Stimulated activated CD4-positive, alpha-beta T cell treated with anti-CD3 and anti-CD28 coated beads, Interleukin-1b, Interleukin-23, amount 100 ng/mL, for 48 hours (primary cell): ENCODE measurements around the gene DACT1.

Experiments
- DNase-seq: peaks from one replicate; pipeline ENCODE4 v3.0.0-alpha.2; 2020

The DACT1 gene

GRCh38 chr14:58668848-58669480, 31.2 kb downstream of the DACT1 start:
- DNase-seq: no peak

GRCh38 chr14:58669556-58670200, 31.9 kb downstream of the DACT1 start:
- DNase-seq: no peak

GRCh38 chr14:58671024-58671423, 33.3 kb downstream of the DACT1 start:
- no peak for DNase-seq

GRCh38 chr14:58671436-58671835, 33.7 kb downstream of the DACT1 start:
- no peak for DNase-seq

- no peak for DNase-seq
Measured at GRCh38 chr14:58673722-58674121, 36.0 kb downstream of the DACT1 start.

- no peak for DNase-seq
Measured at GRCh38 chr14:58677001-58677400, 39.2 kb downstream of the DACT1 start.

GRCh38 chr14:58677517-58677916, 39.8 kb downstream of the DACT1 start:
- DNase-seq: no peak

- no peak for DNase-seq
Measured at GRCh38 chr14:58677996-58678395, 40.2 kb downstream of the DACT1 start.

GRCh38 chr14:58680698-58681097, 42.9 kb downstream of the DACT1 start:
- no peak for DNase-seq

- no peak for DNase-seq
Measured at GRCh38 chr14:58687232-58687795, 49.6 kb downstream of the DACT1 start.

- no peak for DNase-seq
Measured at GRCh38 chr14:58690801-58691516, 53.2 kb downstream of the DACT1 start.

- DNase-seq: no peak
Measured at GRCh38 chr14:58693048-58693447, 55.3 kb downstream of the DACT1 start.

- DNase-seq: no peak
Measured at GRCh38 chr14:58695514-58695913, 57.8 kb downstream of the DACT1 start.

GRCh38 chr14:58697266-58697929, 59.6 kb downstream of the DACT1 start:
- DNase-seq: no peak
